SK-N-SH (cell line): ENCODE results near the gene ADORA2A. TPM values are rescaled to one million over a fixed set of nuclear protein-coding genes. Genes with fewer than 3 reads are reported as not detected.
A peak's percentile ranks its signal among the peaks of the same experiment; 100 is the strongest.

Experiments
- CTCF ChIA-PET: fragments of 300-600, 350-600 bp; formaldehyde crosslinking; extraction: SDS; loops from one replicate; lab custom pipeline; 2021; lab: Yijun Ruan, JAX
- POLR2A ChIA-PET: fragments of 350-600 bp; sonication (Branson Sonifier 250); formaldehyde crosslinking; extraction: SDS; loops from one replicate; lab custom pipeline; 2020; ENCODE audit warnings: antibody characterized with exemption, inconsistent platforms; lab: Yijun Ruan, JAX
- DNase-seq: peaks from one replicate; pipeline ENCODE4 v3.0.0; 2012
- H2AFZ ChIP-seq: fragments of 200-600 bp; sonication (generic); 2 replicates; pipeline ENCODE4 v1.8.1; 2016; ENCODE audit warnings: antibody characterized with exemption, mild to moderate bottlenecking, low read depth
- H3F3A ChIP-seq: fragments of 200-600 bp; sonication (generic); replicated peaks from 2 replicates; pipeline ENCODE3; 2016; ENCODE audit warnings: antibody characterized with exemption, mild to moderate bottlenecking; ENCODE audit not compliant: insufficient read depth
- H3K27ac ChIP-seq, 2 experiments: fragments of 200-500 bp in 1 of 2; fragments of 200-600 bp in 1 of 2; sonication (Bioruptor generic) in 1 of 2; sonication (generic), shearing (Covaris generic) in 1 of 2; 2 replicates each; pipeline versions ENCODE4 v1.5.1 to v1.6.1; 2014 to 2016; ENCODE audit warnings: low read depth in 2 of 2, inconsistent platforms in 1 of 2, low read length in 1 of 2, mild to moderate bottlenecking in 1 of 2, mixed read lengths in 1 of 2
- H3K27me3 ChIP-seq: fragments of 200-600 bp; sonication (generic), shearing (Covaris generic); 2 replicates; pipeline ENCODE4 v1.6.1; 2016; ENCODE audit warnings: mixed run types; ENCODE audit not compliant: insufficient read depth
- H3K36me3 ChIP-seq, 2 experiments: fragments of 200-500 bp in 1 of 2; fragments of 200-600 bp in 1 of 2; sonication (Bioruptor generic) in 1 of 2; sonication (generic) in 1 of 2; replicated peaks in 1 of 2; 2 replicates each; pipeline versions ENCODE3 to v1.5.1; 2014 to 2016; ENCODE audit warnings: low read length in 1 of 2, mild to moderate bottlenecking in 1 of 2; ENCODE audit not compliant: insufficient read depth in 2 of 2, control insufficient read depth in 1 of 2
- H3K4me1 ChIP-seq, 2 experiments: fragments of 200-500 bp in 1 of 2; fragments of 200-600 bp in 1 of 2; sonication (Bioruptor generic) in 1 of 2; sonication (generic), shearing (Covaris generic) in 1 of 2; 2 replicates each; pipeline versions ENCODE4 v1.5.1 to v1.6.1; 2014 to 2016; ENCODE audit warnings: low read depth in 1 of 2, low read length in 1 of 2, mixed run types in 1 of 2; ENCODE audit not compliant: insufficient read depth in 2 of 2, control insufficient read depth in 1 of 2
- H3K4me2 ChIP-seq: fragments of 200-600 bp; sonication (generic), shearing (Covaris generic); 2 replicates; pipeline ENCODE4 v1.6.1; 2017; ENCODE audit warnings: mixed run types
- H3K4me3 ChIP-seq, 2 experiments: fragments of 200-500 bp in 1 of 2; fragments of 200-600 bp in 1 of 2; sonication (Bioruptor generic) in 1 of 2; sonication (generic), shearing (Covaris generic) in 1 of 2; 2 replicates each; pipeline versions ENCODE4 v1.5.1 to v1.8.1; 2014 to 2016; ENCODE audit warnings: low read depth in 2 of 2, inconsistent platforms in 1 of 2, low read length in 1 of 2, mild to moderate bottlenecking in 1 of 2, mixed read lengths in 1 of 2, moderate library complexity in 1 of 2
- H3K79me2 ChIP-seq: fragments of 200-600 bp; sonication (generic); 2 replicates; pipeline ENCODE4 v1.8.1; 2017; ENCODE audit warnings: mild to moderate bottlenecking; ENCODE audit not compliant: insufficient read depth
- H3K9ac ChIP-seq: fragments of 200-600 bp; sonication (generic); 2 replicates; pipeline ENCODE4 v1.6.1; 2017; ENCODE audit warnings: mixed run types
- H3K9me2 ChIP-seq: fragments of 200-600 bp; sonication (generic); 2 replicates; pipeline ENCODE4 v1.6.1; 2017; ENCODE audit warnings: mixed run types
- H3K9me3 ChIP-seq: fragments of 200-600 bp; sonication (generic); 2 replicates; pipeline ENCODE4 v1.6.1; 2017; ENCODE audit warnings: mixed run types, mild to moderate bottlenecking, moderate library complexity
- H4K20me1 ChIP-seq: fragments of 200-600 bp; sonication (generic); 2 replicates; pipeline ENCODE4 v1.6.1; 2017; ENCODE audit warnings: mild to moderate bottlenecking, mixed run types; ENCODE audit not compliant: insufficient read depth
- CHD2 ChIP-seq: fragments of 150-350 bp; IDR thresholded peaks from 2 replicates; pipeline ENCODE4 v1.6.1; 2018; ENCODE audit warnings: low read length; ENCODE audit not compliant: partially characterized antibody
- EP300 ChIP-seq, 2 experiments: IDR thresholded peaks; 2 replicates each; pipeline versions ENCODE4 v1.4.0 to v1.6.1; 2012; ENCODE audit warnings: borderline replicate concordance in 1 of 2, low read depth in 1 of 2, low read length in 1 of 2
- EZH2phosphoT487 ChIP-seq: fragments of 200-600 bp; sonication (generic); IDR thresholded peaks from 2 replicates; pipeline ENCODE4 v1.6.1; 2017; ENCODE audit warnings: low read depth, mixed run types, mild to moderate bottlenecking, antibody characterized with exemption, moderate library complexity, borderline replicate concordance
- FOSL2 ChIP-seq: IDR thresholded peaks from 2 replicates; pipeline ENCODE4 v1.4.0; 2012; ENCODE audit warnings: low read depth, mild to moderate bottlenecking, moderate library complexity, borderline replicate concordance
- GABPA ChIP-seq: IDR thresholded peaks from 2 replicates; pipeline ENCODE4 v1.4.0; 2012; ENCODE audit warnings: low read depth, mild to moderate bottlenecking
- JUND ChIP-seq: IDR thresholded peaks from 2 replicates; pipeline ENCODE4 v1.4.0; 2012
- NFIC ChIP-seq: IDR thresholded peaks from 2 replicates; pipeline ENCODE4 v1.4.0; 2012; ENCODE audit warnings: borderline replicate concordance
- RAD21 ChIP-seq: IDR thresholded peaks from 2 replicates; pipeline ENCODE4 v1.6.1; 2012; ENCODE audit warnings: mild to moderate bottlenecking, low read length
- RCOR1 ChIP-seq: fragments of 150-350 bp; IDR thresholded peaks from 2 replicates; pipeline ENCODE4 v1.6.1; 2017; ENCODE audit warnings: antibody characterized with exemption, low read length
- REST ChIP-seq: IDR thresholded peaks from 2 replicates; pipeline ENCODE4 v1.6.1; 2012; ENCODE audit warnings: mild to moderate bottlenecking, low read depth, low read length, moderate library complexity
- RFX5 ChIP-seq: IDR thresholded peaks from 2 replicates; pipeline ENCODE4 v1.6.1; 2012; ENCODE audit warnings: mild to moderate bottlenecking, improper control_type of control experiment, low read length
- SMC3 ChIP-seq: IDR thresholded peaks from 2 replicates; pipeline ENCODE4 v1.6.1; 2012; ENCODE audit warnings: low read depth, low read length, improper control_type of control experiment
- TCF12 ChIP-seq: IDR thresholded peaks from 2 replicates; pipeline ENCODE4 v1.4.0; 2012
- USF1 ChIP-seq: IDR thresholded peaks from 2 replicates; pipeline ENCODE4 v1.4.0; 2012; ENCODE audit warnings: low read depth, borderline replicate concordance
- YY1 ChIP-seq: IDR thresholded peaks from 2 replicates; pipeline ENCODE4 v1.4.0; 2012; ENCODE audit warnings: low read depth, mild to moderate bottlenecking
- WGBS: methylation state at CpG from one replicate; pipeline ENCODE4 v1.1.6; 2017; ENCODE audit warnings: low lambda C conversion rate; 5-methylcytosine and 5-hydroxymethylcytosine counted together
- polyA plus RNA-seq, 3 experiments: library from polyadenylated mRNA; depleted of rRNA; stranded (reverse); fragments of >200 nt; gene quantifications; 2 replicates each; pipeline ENCODE4 v1.2.3, GENCODE V29; 2012
- TF ChIP-seq, protein P1 (sequence below): IDR thresholded peaks from 2 replicates; pipeline ENCODE4; 2012

ADORA2A gene
- polyA plus RNA-seq, 1 of the 3 experiments (the other 2 are of a cell fraction): 9.3 TPM

GRCh38 chr22:24440270-24440717, 12.9 kb downstream of the ADORA2A start:
- Histone ChIP-seq H3K9ac (no peak overlapping the region), H3K79me2 (no peaks in the 10 kb centered on the region), H3K9me2 (no peaks in the 10 kb centered on the region), H2AFZ (no peak overlapping the region), H3K9me3 (no peaks in the 10 kb centered on the region), H3K4me2 (no peak overlapping the region), H3K36me3 (peaks cover 0 to 2% of the 10 kb centered on the region in 2 experiments), H3K27me3 (no peaks in the 10 kb centered on the region), H4K20me1 (no peaks in the 10 kb centered on the region), H3K27ac (peak overlapping the region in 1 of 2 experiments; percentile 91; a peak in 2 of 4 replicates), H3F3A (no peaks in the 10 kb centered on the region), H3K4me1 (peaks cover 3 to 88% of the 10 kb centered on the region in 2 experiments; a peak in 3 of 4 replicates), H3K4me3 (no peak overlapping the region)
- TF ChIP-seq EP300 (IDR thresholded peaks at IDR 0.05; ENCODE audit: borderline replicate concordance in 1 of 2, low read depth in 1 of 2, low read length in 1 of 2) (no peak), YY1 (no peak), EZH2phosphoT487 (no peak), SMC3 (no peak), FOSL2 (no peak), JUND (no peak), GABPA (no peak), TCF12 (no peak), NFIC (no peak), RAD21 (no peak), USF1 (no peak), CHD2 (no peak), RFX5 (no peak), REST (no peak), RCOR1 (no peak)
- TF ChIP-seq, protein P1, sequence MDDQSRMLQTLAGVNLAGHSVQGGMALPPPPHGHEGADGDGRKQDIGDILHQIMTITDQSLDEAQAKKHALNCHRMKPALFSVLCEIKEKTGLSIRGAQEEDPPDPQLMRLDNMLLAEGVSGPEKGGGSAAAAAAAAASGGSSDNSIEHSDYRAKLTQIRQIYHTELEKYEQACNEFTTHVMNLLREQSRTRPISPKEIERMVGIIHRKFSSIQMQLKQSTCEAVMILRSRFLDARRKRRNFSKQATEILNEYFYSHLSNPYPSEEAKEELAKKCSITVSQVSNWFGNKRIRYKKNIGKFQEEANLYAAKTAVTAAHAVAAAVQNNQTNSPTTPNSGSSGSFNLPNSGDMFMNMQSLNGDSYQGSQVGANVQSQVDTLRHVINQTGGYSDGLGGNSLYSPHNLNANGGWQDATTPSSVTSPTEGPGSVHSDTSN: no peak
- ChIA-PET CTCF (interaction anchor here (2.2 kb wide), 1 partner anchor 10 kb away, joined by 11 read pairs; no protein-coding TSS in a partner anchor), POLR2A (interaction anchor here (1.1 kb wide), 1 partner anchor 37 kb away, joined by 4 read pairs; no protein-coding TSS in a partner anchor)
- DNase-seq: no peak
- whole genome bisulfite sequencing: 91% methylated on average over 7 of the region's 10 CpGs
